Astrocyte (in vitro differentiated cells and primary cell): ENCODE results near the gene PUS7L.
"Not testable (repeated sequence)": the region's sequence is repeated elsewhere in the genome, so short reads cannot be mapped to it uniquely, and the experiment has no call there.

Experiments
- CTCF ChIP-seq: IDR thresholded peaks from 2 replicates; pipeline ENCODE4 v1.5.1; 2011; ENCODE audit warnings: low read depth, mild to moderate bottlenecking, inconsistent platforms, low read length, moderate library complexity; ENCODE audit not compliant: insufficient read depth
- EZH2 ChIP-seq: IDR thresholded peaks from 2 replicates; pipeline ENCODE4 v1.6.1; 2012; ENCODE audit warnings: mild to moderate bottlenecking, low read length, inconsistent platforms; ENCODE audit not compliant: insufficient read depth

GRCh38 chr12:43751360-43751759 is 7.2 kb downstream of the PUS7L start:
- not testable (repeated sequence) for TF ChIP-seq CTCF, EZH2
